Measurements from ENCODE around the gene BBOX1. TPM values are rescaled to one million over a fixed set of nuclear protein-coding genes. Genes with fewer than 3 reads are reported as not detected.

The BBOX1 gene
- total RNA-seq, 1 experiment from 2014 or later: not detected

DNA sequence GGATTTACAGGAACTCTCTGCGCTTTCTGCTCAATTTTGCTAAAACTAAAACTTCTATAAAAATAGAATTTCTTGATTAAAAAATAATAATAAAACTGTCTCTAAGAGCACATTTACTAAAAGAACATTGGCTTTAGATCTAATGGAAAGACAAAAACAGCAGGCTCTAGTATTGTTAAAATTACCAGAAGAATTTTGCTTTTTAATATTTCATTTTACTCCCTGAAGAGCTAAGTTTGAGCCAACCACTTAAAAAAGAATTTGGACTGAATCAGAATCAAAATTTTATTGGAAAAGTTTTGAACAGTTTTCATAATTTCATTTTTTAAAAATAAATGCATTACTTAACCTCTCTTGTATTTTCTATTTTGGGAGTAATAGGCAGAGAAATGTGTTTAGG lies 107.3 kb downstream of the BBOX1 start:
- no peak for DNase-seq (ENCODE audit: low read depth, low spot score)
- POLR2A ChIA-PET: no interaction called here
- no TSS peak for BruUV-seq (replicated peaks)
- H3K4me1 ChIP-seq (ENCODE audit: control insufficient read depth, insufficient read depth, low read length): no peaks in the 10 kb centered on the region
- in situ Hi-C loops (cut with HindIII; ENCODE audit: low pct_unique_long_range_greater_than_20kb, low sequenced_read_pairs): no loop called here
- no peak for TF ChIP-seq SIN3A (IDR thresholded peaks at IDR 0.05; ENCODE audit: borderline replicate concordance, insufficient read depth, low read depth, low read length)
- TF ChIP-seq, protein P1, sequence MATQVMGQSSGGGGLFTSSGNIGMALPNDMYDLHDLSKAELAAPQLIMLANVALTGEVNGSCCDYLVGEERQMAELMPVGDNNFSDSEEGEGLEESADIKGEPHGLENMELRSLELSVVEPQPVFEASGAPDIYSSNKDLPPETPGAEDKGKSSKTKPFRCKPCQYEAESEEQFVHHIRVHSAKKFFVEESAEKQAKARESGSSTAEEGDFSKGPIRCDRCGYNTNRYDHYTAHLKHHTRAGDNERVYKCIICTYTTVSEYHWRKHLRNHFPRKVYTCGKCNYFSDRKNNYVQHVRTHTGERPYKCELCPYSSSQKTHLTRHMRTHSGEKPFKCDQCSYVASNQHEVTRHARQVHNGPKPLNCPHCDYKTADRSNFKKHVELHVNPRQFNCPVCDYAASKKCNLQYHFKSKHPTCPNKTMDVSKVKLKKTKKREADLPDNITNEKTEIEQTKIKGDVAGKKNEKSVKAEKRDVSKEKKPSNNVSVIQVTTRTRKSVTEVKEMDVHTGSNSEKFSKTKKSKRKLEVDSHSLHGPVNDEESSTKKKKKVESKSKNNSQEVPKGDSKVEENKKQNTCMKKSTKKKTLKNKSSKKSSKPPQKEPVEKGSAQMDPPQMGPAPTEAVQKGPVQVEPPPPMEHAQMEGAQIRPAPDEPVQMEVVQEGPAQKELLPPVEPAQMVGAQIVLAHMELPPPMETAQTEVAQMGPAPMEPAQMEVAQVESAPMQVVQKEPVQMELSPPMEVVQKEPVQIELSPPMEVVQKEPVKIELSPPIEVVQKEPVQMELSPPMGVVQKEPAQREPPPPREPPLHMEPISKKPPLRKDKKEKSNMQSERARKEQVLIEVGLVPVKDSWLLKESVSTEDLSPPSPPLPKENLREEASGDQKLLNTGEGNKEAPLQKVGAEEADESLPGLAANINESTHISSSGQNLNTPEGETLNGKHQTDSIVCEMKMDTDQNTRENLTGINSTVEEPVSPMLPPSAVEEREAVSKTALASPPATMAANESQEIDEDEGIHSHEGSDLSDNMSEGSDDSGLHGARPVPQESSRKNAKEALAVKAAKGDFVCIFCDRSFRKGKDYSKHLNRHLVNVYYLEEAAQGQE (IDR thresholded peaks at IDR 0.05; ENCODE audit: insufficient read depth in 1 of 2, low read depth in 2 of 2, low read length in 1 of 2): no peak
- no peak for TF ChIP-seq POLR2AphosphoS5 (IDR thresholded peaks at IDR 0.05; ENCODE audit: low read depth, low read length)
- TF ChIP-seq TCF7L2 (IDR thresholded peaks at IDR 0.05; ENCODE audit: low read depth, low read length): no peak
- no peak for TF ChIP-seq CTCF (IDR thresholded peaks at IDR 0.05)
- H3K4me3 ChIP-seq (ENCODE audit: low read depth in 2 of 2, low read length in 2 of 2): no peak overlapping the region
- CTCF ChIA-PET: no interaction called here
- ATAC-seq: no peak
- no peaks in the 10 kb centered on the region for H3K36me3 ChIP-seq (ENCODE audit: control insufficient read depth, insufficient read depth, low read length)
- no peaks in the 10 kb centered on the region for H3K27me3 ChIP-seq (ENCODE audit: control insufficient read depth, insufficient read depth, low read length)
- no peak overlapping the region for H3K27ac ChIP-seq (ENCODE audit: low read length)
- H3K9me3 ChIP-seq (ENCODE audit: control insufficient read depth, insufficient read depth, low read depth, low read length): no peaks in the 10 kb centered on the region
- intact Hi-C loops (cut with micrococcal nuclease; ENCODE audit: unreplicated experiment): no loop called here

DNA sequence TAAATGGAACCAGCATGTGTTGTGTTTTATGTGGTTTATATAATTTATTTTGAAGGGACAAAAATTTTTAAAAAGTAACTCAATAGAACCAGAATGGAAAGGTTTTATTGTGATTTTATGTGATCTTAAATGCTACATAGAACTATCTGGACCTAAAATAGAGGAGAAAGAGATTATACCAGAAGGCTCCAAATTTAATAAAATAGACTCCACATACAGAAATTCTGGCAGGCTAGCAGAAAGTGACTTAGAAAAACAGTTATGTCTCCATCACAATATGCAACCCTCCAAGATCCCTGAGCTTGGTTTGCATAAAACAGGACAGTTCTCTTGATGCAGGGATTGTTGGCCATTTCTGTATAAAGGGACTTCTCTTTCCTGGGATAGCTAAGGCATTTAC lies 107.9 kb downstream of the BBOX1 start:
- POLR2A ChIA-PET: no interaction called here
- in situ Hi-C loops (cut with HindIII; ENCODE audit: low pct_unique_long_range_greater_than_20kb, low sequenced_read_pairs) (no loop called here), intact Hi-C loops (cut with micrococcal nuclease; ENCODE audit: unreplicated experiment) (no loop called here)
- no peak for ATAC-seq
- BruUV-seq (replicated peaks): no TSS peak
- Histone ChIP-seq H3K36me3 (ENCODE audit: control insufficient read depth, insufficient read depth, low read length) (no peaks in the 10 kb centered on the region), H3K9me3 (ENCODE audit: control insufficient read depth, insufficient read depth, low read depth, low read length) (no peaks in the 10 kb centered on the region), H3K27ac (ENCODE audit: low read length) (no peak overlapping the region), H3K27me3 (ENCODE audit: control insufficient read depth, insufficient read depth, low read length) (no peaks in the 10 kb centered on the region), H3K4me3 (ENCODE audit: low read depth in 2 of 2, low read length in 2 of 2) (no peak overlapping the region), H3K4me1 (ENCODE audit: control insufficient read depth, insufficient read depth, low read length) (no peaks in the 10 kb centered on the region)
- TF ChIP-seq POLR2AphosphoS5 (IDR thresholded peaks at IDR 0.05; ENCODE audit: low read depth, low read length) (no peak), SIN3A (IDR thresholded peaks at IDR 0.05; ENCODE audit: borderline replicate concordance, insufficient read depth, low read depth, low read length) (no peak), TCF7L2 (IDR thresholded peaks at IDR 0.05; ENCODE audit: low read depth, low read length) (no peak), CTCF (IDR thresholded peaks at IDR 0.05) (no peak)
- TF ChIP-seq, protein P1 (IDR thresholded peaks at IDR 0.05; ENCODE audit: insufficient read depth in 1 of 2, low read depth in 2 of 2, low read length in 1 of 2): no peak
- CTCF ChIA-PET: no interaction called here
- no peak for DNase-seq (ENCODE audit: low read depth, low spot score)
